HG03432 (cell line): ENCODE measurements around the gene ZFAND4.
"Not testable (repeated sequence)": the region's sequence is repeated elsewhere in the genome, so short reads cannot be mapped to it uniquely, and the experiment has no call there.

ENCODE experiments used
- ATAC-seq: cut with Tn5 transposase; IDR thresholded peaks from one replicate; pipeline ENCODE4 v1.9.1; 2021; ENCODE audit warnings: mild to moderate bottlenecking, moderate library complexity; ENCODE audit not compliant: unreplicated experiment

The ZFAND4 gene

GRCh38 chr10:45644527-45644926, 28.0 kb downstream of the ZFAND4 start:
- ATAC-seq, result no peak

GRCh38 chr10:45640941-45641340, 31.6 kb downstream of the ZFAND4 start:
- ATAC-seq, result no peak

- ATAC-seq, result no peak
Measured at GRCh38 chr10:45640049-45640448, 32.5 kb downstream of the ZFAND4 start.

GRCh38 chr10:45627412-45628048, 45.0 kb downstream of the ZFAND4 start:
- no peak for ATAC-seq

- ATAC-seq, result no peak
Measured at GRCh38 chr10:45625879-45626278, 46.7 kb downstream of the ZFAND4 start.

- no peak for ATAC-seq
Measured at GRCh38 chr10:45624724-45625123, 47.8 kb downstream of the ZFAND4 start.

GRCh38 chr10:45614869-45615268, 57.7 kb downstream of the ZFAND4 start:
- ATAC-seq, result no peak

- ATAC-seq, result no peak
Measured at GRCh38 chr10:45612741-45613140, 59.8 kb downstream of the ZFAND4 start.

- ATAC-seq, result no peak
Measured at GRCh38 chr10:45608052-45608451, 64.5 kb downstream of the ZFAND4 start.

- no peak for ATAC-seq
Measured at GRCh38 chr10:45607276-45607675, 65.3 kb downstream of the ZFAND4 start.

- ATAC-seq, result no peak
Measured at GRCh38 chr10:45602836-45603235, 69.7 kb downstream of the ZFAND4 start.

GRCh38 chr10:45602082-45602730, 70.4 kb downstream of the ZFAND4 start:
- no peak for ATAC-seq

- ATAC-seq, result not testable (repeated sequence)
Measured at GRCh38 chr10:45601254-45601930, 71.2 kb downstream of the ZFAND4 start.

- not testable (repeated sequence) for ATAC-seq
Measured at GRCh38 chr10:45600337-45601253, 72.0 kb downstream of the ZFAND4 start.

GRCh38 chr10:45599646-45600045, 72.9 kb downstream of the ZFAND4 start:
- no peak for ATAC-seq

GRCh38 chr10:45599021-45599603, 73.5 kb downstream of the ZFAND4 start:
- ATAC-seq, result no peak

GRCh38 chr10:45596526-45596925, 76.0 kb downstream of the ZFAND4 start:
- no peak for ATAC-seq

- ATAC-seq, result peak; percentile 97
Measured at GRCh38 chr10:45594276-45595157, 78.1 kb downstream of the ZFAND4 start.

GRCh38 chr10:45593938-45594275, 78.7 kb downstream of the ZFAND4 start:
- ATAC-seq, result no peak

- no peak for ATAC-seq
Measured at GRCh38 chr10:45592926-45593325, 79.6 kb downstream of the ZFAND4 start.
